Activated naive CD4-positive, alpha-beta T cell treated with anti-CD3 and anti-CD28 coated beads, Interleukin-2, amount 50 U/mL, for 24 hours (primary cell): ENCODE data around the gene OR56A5.

ENCODE experiments used
- H3K27ac Mint-ChIP-seq: one replicate; pipeline ENCODE4 v1.8.0; 2021; ENCODE audit warnings: mild to moderate bottlenecking, mixed read lengths
- H3K27me3 Mint-ChIP-seq: one replicate; pipeline ENCODE4 v1.8.0; 2021; ENCODE audit warnings: mixed read lengths
- H3K36me3 Mint-ChIP-seq: one replicate; pipeline ENCODE4 v1.8.0; 2021; ENCODE audit warnings: mixed read lengths
- H3K4me1 Mint-ChIP-seq: one replicate; pipeline ENCODE4 v1.8.0; 2021; ENCODE audit warnings: mixed read lengths
- H3K4me3 Mint-ChIP-seq: one replicate; pipeline ENCODE4 v1.8.0; 2021; ENCODE audit warnings: mild to moderate bottlenecking, mixed read lengths
- H3K9me3 Mint-ChIP-seq: one replicate; pipeline ENCODE4 v1.8.0; 2021; ENCODE audit warnings: mixed read lengths

OR56A5 gene

GRCh38 chr11:5955586-5955985 is 12.7 kb downstream of the OR56A5 start:
- H3K4me3 Mint-ChIP-seq = no peak overlapping the region
- H3K27me3 Mint-ChIP-seq = peaks cover 2% of the 10 kb centered on the region
- no peaks in the 10 kb centered on the region for H3K4me1 Mint-ChIP-seq
- H3K9me3 Mint-ChIP-seq = peaks cover 7% of the 10 kb centered on the region
- peaks cover 2% of the 10 kb centered on the region for H3K36me3 Mint-ChIP-seq
- H3K27ac Mint-ChIP-seq = no peak overlapping the region

GRCh38 chr11:5941951-5942350 is 26.3 kb downstream of the OR56A5 start, which contains the start of gene OR56A3:
Gene OR56A3 (plus strand): TSS chr11:5942251. CDS start chr11:5947347, 5,096 bp downstream.
- Mint-ChIP-seq H3K4me1 (no peaks in the 10 kb centered on the region), H3K4me3 (no peak within 1 kb of the TSS), H3K27ac (no peak within 1 kb of the TSS), H3K9me3 (no peaks in the 10 kb centered on the region), H3K36me3 (no peaks in the 10 kb centered on the region), H3K27me3 (peaks cover 6% of the 10 kb centered on the region)

GRCh38 chr11:5940748-5941147 is 27.5 kb downstream of the OR56A5 start:
- no peaks in the 10 kb centered on the region for H3K4me1 Mint-ChIP-seq
- no peak overlapping the region for H3K4me3 Mint-ChIP-seq
- no peak overlapping the region for H3K27ac Mint-ChIP-seq

GRCh38 chr11:5938603-5938965 is 29.7 kb downstream of the OR56A5 start:
- Mint-ChIP-seq H3K4me3 (no peak overlapping the region), H3K9me3 (no peaks in the 10 kb centered on the region), H3K27me3 (peaks cover 4% of the 10 kb centered on the region), H3K27ac (no peak overlapping the region), H3K4me1 (no peaks in the 10 kb centered on the region), H3K36me3 (no peaks in the 10 kb centered on the region)

More at GRCh38 chr11:5940748-5941147, 27.5 kb downstream of the OR56A5 start:
- no peaks in the 10 kb centered on the region for H3K9me3 Mint-ChIP-seq
- no peaks in the 10 kb centered on the region for H3K36me3 Mint-ChIP-seq
- peaks cover 6% of the 10 kb centered on the region for H3K27me3 Mint-ChIP-seq

- no peaks in the 10 kb centered on the region for H3K9me3 Mint-ChIP-seq
- H3K27me3 Mint-ChIP-seq = peaks cover 3% of the 10 kb centered on the region
- no peak overlapping the region for H3K4me3 Mint-ChIP-seq
- no peak overlapping the region for H3K27ac Mint-ChIP-seq
- H3K36me3 Mint-ChIP-seq = no peaks in the 10 kb centered on the region
- no peaks in the 10 kb centered on the region for H3K4me1 Mint-ChIP-seq
These were observed 30.3 kb downstream of the OR56A5 start for GRCh38 chr11:5937868-5938602.

GRCh38 chr11:5933116-5933515 is 35.2 kb downstream of the OR56A5 start:
- Mint-ChIP-seq H3K27me3 (peaks cover 2% of the 10 kb centered on the region), H3K4me3 (no peak overlapping the region), H3K4me1 (no peaks in the 10 kb centered on the region), H3K36me3 (peaks cover 1% of the 10 kb centered on the region), H3K9me3 (no peaks in the 10 kb centered on the region), H3K27ac (no peak overlapping the region)

GRCh38 chr11:5932671-5933070 is 35.6 kb downstream of the OR56A5 start:
- Mint-ChIP-seq H3K27me3 (peaks cover 2% of the 10 kb centered on the region), H3K27ac (no peak overlapping the region), H3K9me3 (no peaks in the 10 kb centered on the region), H3K4me1 (no peaks in the 10 kb centered on the region), H3K36me3 (peaks cover 1% of the 10 kb centered on the region), H3K4me3 (no peak overlapping the region)

- no peaks in the 10 kb centered on the region for H3K9me3 Mint-ChIP-seq
- no peaks in the 10 kb centered on the region for H3K4me1 Mint-ChIP-seq
- H3K36me3 Mint-ChIP-seq = peaks cover 1% of the 10 kb centered on the region
- H3K4me3 Mint-ChIP-seq = no peak overlapping the region
- H3K27ac Mint-ChIP-seq = no peak overlapping the region
- peaks cover 2% of the 10 kb centered on the region for H3K27me3 Mint-ChIP-seq
These were observed 37.2 kb downstream of the OR56A5 start for GRCh38 chr11:5931061-5931460.

GRCh38 chr11:5930614-5931013 is 37.7 kb downstream of the OR56A5 start:
- Mint-ChIP-seq H3K4me3 (no peak overlapping the region), H3K27ac (no peak overlapping the region), H3K27me3 (peaks cover 2% of the 10 kb centered on the region), H3K9me3 (no peaks in the 10 kb centered on the region), H3K36me3 (peaks cover 1% of the 10 kb centered on the region), H3K4me1 (no peaks in the 10 kb centered on the region)

- H3K4me1 Mint-ChIP-seq = no peaks in the 10 kb centered on the region
- H3K9me3 Mint-ChIP-seq = peaks cover 3% of the 10 kb centered on the region
These were observed 38.5 kb downstream of the OR56A5 start for GRCh38 chr11:5929571-5930368.

GRCh38 chr11:5928811-5929210 is 39.5 kb downstream of the OR56A5 start:
- Mint-ChIP-seq H3K4me1 (no peaks in the 10 kb centered on the region), H3K4me3 (no peak overlapping the region), H3K27me3 (peaks cover 2% of the 10 kb centered on the region), H3K27ac (no peak overlapping the region), H3K36me3 (peaks cover 1% of the 10 kb centered on the region), H3K9me3 (peaks cover 9% of the 10 kb centered on the region)

More at GRCh38 chr11:5929571-5930368, 38.5 kb downstream of the OR56A5 start:
- Mint-ChIP-seq H3K27ac (no peak overlapping the region), H3K4me3 (no peak overlapping the region), H3K36me3 (peaks cover 1% of the 10 kb centered on the region), H3K27me3 (peaks cover 2% of the 10 kb centered on the region)

GRCh38 chr11:5928271-5928670 is 40.0 kb downstream of the OR56A5 start:
- Mint-ChIP-seq H3K27me3 (peaks cover 2% of the 10 kb centered on the region), H3K36me3 (peaks cover 1% of the 10 kb centered on the region), H3K27ac (no peak overlapping the region), H3K4me3 (no peak overlapping the region), H3K4me1 (no peaks in the 10 kb centered on the region), H3K9me3 (peaks cover 9% of the 10 kb centered on the region)

- no peak overlapping the region for H3K4me3 Mint-ChIP-seq
- H3K36me3 Mint-ChIP-seq = peaks cover 1% of the 10 kb centered on the region
- no peaks in the 10 kb centered on the region for H3K4me1 Mint-ChIP-seq
- H3K27ac Mint-ChIP-seq = no peak overlapping the region
- no peaks in the 10 kb centered on the region for H3K27me3 Mint-ChIP-seq
- H3K9me3 Mint-ChIP-seq = peaks cover 9% of the 10 kb centered on the region
These were observed 44.5 kb downstream of the OR56A5 start for GRCh38 chr11:5923794-5924193.

- Mint-ChIP-seq H3K4me3 (no peak overlapping the region), H3K36me3 (peaks cover 1% of the 10 kb centered on the region), H3K27me3 (no peaks in the 10 kb centered on the region), H3K9me3 (peaks cover 9% of the 10 kb centered on the region), H3K27ac (no peak overlapping the region), H3K4me1 (no peaks in the 10 kb centered on the region)
These were observed 44.9 kb downstream of the OR56A5 start for GRCh38 chr11:5923427-5923776.

- Mint-ChIP-seq H3K27me3 (no peaks in the 10 kb centered on the region), H3K36me3 (no peaks in the 10 kb centered on the region), H3K27ac (no peak overlapping the region), H3K4me3 (no peak overlapping the region), H3K4me1 (no peaks in the 10 kb centered on the region), H3K9me3 (peaks cover 9% of the 10 kb centered on the region)
These were observed 45.4 kb downstream of the OR56A5 start for GRCh38 chr11:5922749-5923426.
